Endothelial cell of umbilical vein (primary cell): ENCODE measurements around the gene TSPO. TPM values are rescaled to one million over a fixed set of nuclear protein-coding genes. Genes with fewer than 3 reads are reported as not detected.

Experiments used
- BruUV-seq: library from RNA; stranded (reverse); fragments of 400-500 nt; replicated peaks from 2 replicates; lab custom pipeline; 2021; lab: Mats Ljungman, UMichigan
- CTCF ChIA-PET: fragments of 300-600, 350-600 bp; sonication (Branson Sonifier 250); formaldehyde crosslinking; loops from one replicate; lab custom pipeline; 2021; ENCODE audit warnings: antibody characterized with exemption, inconsistent platforms; lab: Charles Lee
- POLR2A ChIA-PET: fragments of 300-600, 350-600 bp; sonication (Branson Sonifier 250); formaldehyde crosslinking; loops from one replicate; lab custom pipeline; 2021; ENCODE audit warnings: antibody characterized with exemption, inconsistent platforms; lab: Charles Lee
- DNase-seq: peaks from one replicate; pipeline ENCODE4 v3.0.0-alpha.2; 2011; ENCODE audit warnings: low read depth, low spot score
- FAIRE-seq: peaks from 2 replicates; lab custom pipeline; 2011; peaks lifted over from hg19 to GRCh38; lab: Jason Lieb, UNC
- H2AFZ ChIP-seq: 2 replicates; pipeline ENCODE4 v1.6.0; 2012; ENCODE audit warnings: low read depth, low read length, control low read depth, inconsistent platforms
- H3K27ac ChIP-seq: 2 replicates; pipeline ENCODE4 v1.5.1; 2011; ENCODE audit warnings: low read depth, mild to moderate bottlenecking, control low read depth, low read length, moderate library complexity; ENCODE audit not compliant: insufficient read depth
- H3K27me3 ChIP-seq, 2 experiments: 2 replicates each; pipeline versions ENCODE4 v1.6.0 to v1.6.1; 2011; ENCODE audit warnings: low read length in 2 of 2, mixed read lengths in 1 of 2; ENCODE audit not compliant: control insufficient read depth in 2 of 2, insufficient read depth in 2 of 2
- H3K36me3 ChIP-seq, 2 experiments: 2 replicates in 1 of 2; 3 replicates in 1 of 2; pipeline ENCODE4 v1.5.1; 2011; ENCODE audit warnings: low read length in 2 of 2, mild to moderate bottlenecking in 1 of 2, moderate library complexity in 1 of 2; ENCODE audit not compliant: control insufficient read depth in 2 of 2, insufficient read depth in 2 of 2; ENCODE audit errors: extremely low read depth in 1 of 2
- H3K4me1 ChIP-seq: 3 replicates; pipeline ENCODE4 v1.5.1; 2011; ENCODE audit warnings: mild to moderate bottlenecking, low read length; ENCODE audit not compliant: control insufficient read depth, insufficient read depth; ENCODE audit errors: extremely low read depth
- H3K4me2 ChIP-seq: 2 replicates; pipeline ENCODE4 v1.6.1; 2011; ENCODE audit warnings: low read length, control low read depth, mixed read lengths; ENCODE audit not compliant: insufficient read depth
- H3K4me3 ChIP-seq, 3 experiments: fragments of 200-600 bp in 1 of 3; sonication (generic), shearing (Covaris generic) in 1 of 3; replicated peaks in 1 of 3; 2 replicates each; pipeline ENCODE4 v1.5.1; 2011 to 2016; ENCODE audit warnings: control low read depth in 3 of 3, low read length in 3 of 3, mild to moderate bottlenecking in 2 of 3, inconsistent platforms in 1 of 3, low read depth in 1 of 3, moderate library complexity in 1 of 3; ENCODE audit not compliant: insufficient read depth in 1 of 3
- H3K79me2 ChIP-seq: 2 replicates; pipeline ENCODE4 v1.6.0; 2012; ENCODE audit warnings: low read length, inconsistent platforms; ENCODE audit not compliant: control insufficient read depth, insufficient read depth
- H3K9ac ChIP-seq: replicated peaks from 2 replicates; pipeline ENCODE3; 2011; ENCODE audit warnings: low read length, control low read depth; ENCODE audit not compliant: insufficient read depth; ENCODE audit errors: extremely low read depth
- H3K9me1 ChIP-seq: replicated peaks from 3 replicates; pipeline ENCODE4 v1.6.0; 2011; ENCODE audit warnings: mild to moderate bottlenecking, low read length; ENCODE audit not compliant: control insufficient read depth, insufficient read depth; ENCODE audit errors: extremely low read depth
- H3K9me3 ChIP-seq: replicated peaks from 2 replicates; pipeline ENCODE4 v1.5.1; 2012; ENCODE audit warnings: low read length, inconsistent platforms; ENCODE audit not compliant: control insufficient read depth, insufficient read depth
- H4K20me1 ChIP-seq: replicated peaks from 2 replicates; pipeline ENCODE3; 2011; ENCODE audit warnings: mild to moderate bottlenecking, low read length; ENCODE audit not compliant: control insufficient read depth, insufficient read depth; ENCODE audit errors: extremely low read depth
- CTCF ChIP-seq, 2 donors: IDR thresholded peaks; 1 replicate in 1 of 2; 2 replicates in 1 of 2; pipeline ENCODE4 v1.5.1; 2011; ENCODE audit warnings: low read length in 2 of 2, mild to moderate bottlenecking in 2 of 2, moderate library complexity in 2 of 2, control low read depth in 1 of 2, inconsistent platforms in 1 of 2, low read depth in 1 of 2; ENCODE audit not compliant: insufficient read depth in 1 of 2; ENCODE audit errors: extremely low read depth in 1 of 2
- EZH2 ChIP-seq: IDR thresholded peaks from 2 replicates; pipeline ENCODE4 v1.6.1; 2012; ENCODE audit warnings: borderline replicate concordance, low read depth, mild to moderate bottlenecking, moderate library complexity, low read length, inconsistent platforms; ENCODE audit not compliant: severe bottlenecking
- FOS ChIP-seq: IDR thresholded peaks from 2 replicates; pipeline ENCODE4 v1.6.1; 2011; ENCODE audit warnings: mild to moderate bottlenecking, low read length, moderate library complexity, borderline replicate concordance; ENCODE audit not compliant: insufficient read depth
- GATA2 ChIP-seq: IDR thresholded peaks from 2 replicates; pipeline ENCODE4 v1.7.0; 2011; ENCODE audit warnings: low read depth, mild to moderate bottlenecking, moderate library complexity, mixed read lengths, low read length; ENCODE audit not compliant: insufficient read length, insufficient read depth
- JUN ChIP-seq: IDR thresholded peaks from 2 replicates; pipeline ENCODE4 v1.6.1; 2011; ENCODE audit warnings: borderline replicate concordance, low read depth; ENCODE audit not compliant: insufficient read length, insufficient read depth
- MAX ChIP-seq: IDR thresholded peaks from 2 replicates; pipeline ENCODE4 v1.6.1; 2011; ENCODE audit not compliant: insufficient read depth, insufficient read length
- MYC ChIP-seq: IDR thresholded peaks from one replicate; pipeline ENCODE4 v1.6.1; 2011; ENCODE audit warnings: mild to moderate bottlenecking, low read depth, low read length
- POLR2A ChIP-seq: IDR thresholded peaks from 2 replicates; pipeline ENCODE4 v1.6.1; 2012; ENCODE audit warnings: low read depth, mild to moderate bottlenecking, control low read depth, low read length
- POLR2AphosphoS5 ChIP-seq: IDR thresholded peaks from 2 replicates; pipeline ENCODE4 v1.6.1; 2012; ENCODE audit warnings: low read depth, mild to moderate bottlenecking, control low read depth, low read length, moderate library complexity; ENCODE audit not compliant: insufficient read depth
- dilution Hi-C: fragments of 300-500 bp; cut with MboI; formaldehyde crosslinking; loops from one replicate; pipeline ENCODE4 v1.15.0; 2019; ENCODE audit warnings: low sequenced_read_pairs; ENCODE audit not compliant: extremely low pct_ligation_motif_present
- intact Hi-C: fragments of 100-400 bp; cut with micrococcal nuclease; formaldehyde crosslinking; loops from one replicate; pipeline ENCODE4 v1.10.0; 2022
- polyA plus RNA-seq, 4 experiments: library from polyadenylated mRNA; depleted of rRNA in 3 of 4; stranded (reverse) in 3 of 4; unstranded in 1 of 4; fragments of >200 nt; gene quantifications; 2 replicates each; pipeline versions ENCODE4 v1.2.1 to v1.2.3, GENCODE V29; 2011 to 2012; ENCODE audit warnings: missing spikeins in 1 of 4
- total RNA-seq: library from RNA; stranded (reverse); gene quantifications from 2 replicates; pipeline ENCODE4 v1.2.3, GENCODE V29; 2021

Gene TSPO
- total and polyA plus RNA-seq, 2 donors (not counting 3 experiments of a cell fraction or from before 2014, with no cell fraction given) = 328 to 720 TPM

GRCh38 chr22:43183496-43184277 lies 32.3 kb downstream of the TSPO start:
- no peaks in the 10 kb centered on the region for H3K27me3 ChIP-seq
- H4K20me1 ChIP-seq = no peaks in the 10 kb centered on the region
- peaks cover 3 to 6% of the 10 kb centered on the region in 2 experiments for H3K36me3 ChIP-seq
- H3K79me2 ChIP-seq = peaks cover 11% of the 10 kb centered on the region
- no TSS peak for BruUV-seq
- no peaks in the 10 kb centered on the region for H3K9me1 ChIP-seq
- no peak overlapping the region for H3K9ac ChIP-seq
- dilution Hi-C loops = no loop called here
- H3K4me3 ChIP-seq = no peak overlapping the region
- H3K27ac ChIP-seq = peak overlapping the region; percentile 62
- intact Hi-C loops = no loop called here
- CTCF ChIA-PET = no interaction called here
- peak; percentile 66 for TF ChIP-seq MAX
- no peak for TF ChIP-seq JUN
- DNase-seq = peak; percentile 72
- FAIRE-seq = peak; percentile 78
- POLR2A ChIA-PET = no interaction called here
- no peak overlapping the region for H3K4me2 ChIP-seq
- H2AFZ ChIP-seq = no peak overlapping the region
- H3K9me3 ChIP-seq = no peaks in the 10 kb centered on the region
- H3K4me1 ChIP-seq = peaks cover 26% of the 10 kb centered on the region

- H3K4me3 ChIP-seq = peak overlapping the region; percentile 35 to 74 (median 37)
- DNase-seq = peak; percentile 45
- peak; percentile 38 for FAIRE-seq
- H3K36me3 ChIP-seq = no peaks in the 10 kb centered on the region
- peak overlapping the region; percentile 70 for H3K9ac ChIP-seq
- no peaks in the 10 kb centered on the region for H3K9me3 ChIP-seq
- H3K9me1 ChIP-seq = no peaks in the 10 kb centered on the region
- no peaks in the 10 kb centered on the region for H4K20me1 ChIP-seq
- peak overlapping the region; percentile 7 for H3K27ac ChIP-seq
- H2AFZ ChIP-seq = no peak overlapping the region
- dilution Hi-C loops = no loop called here
- TF ChIP-seq POLR2AphosphoS5 = no peak
- no peak for TF ChIP-seq GATA2
- TF ChIP-seq MAX = no peak
- no peak for TF ChIP-seq JUN
- TF ChIP-seq MYC = no peak
- no peak for TF ChIP-seq EZH2
- no peak for TF ChIP-seq FOS
- no peak for TF ChIP-seq CTCF (IDR thresholded peaks at IDR 0.05; ENCODE audit: extremely low read depth in 1 of 2, insufficient read depth in 1 of 2, low read depth in 1 of 2, low read length in 2 of 2)
- TF ChIP-seq POLR2A = no peak
- BruUV-seq = no TSS peak
- H3K27me3 ChIP-seq = peaks cover 0 to 6% of the 10 kb centered on the region in 2 experiments
- H3K4me1 ChIP-seq = peaks cover 26% of the 10 kb centered on the region
- ChIA-PET CTCF (no interaction called here), POLR2A (interaction anchor here (0.6 kb wide), 1 partner anchor 505 kb away, joined by 4 read pairs; no protein-coding TSS in a partner anchor)
- intact Hi-C loops = loop anchor here (2.0 to 5.0 kb wide), 3 partner anchors 33 to 736 kb away; partner anchors contain the start of gene PNPLA3
- H3K79me2 ChIP-seq = peaks cover 11% of the 10 kb centered on the region
- peak overlapping the region; percentile 84 for H3K4me2 ChIP-seq
Observed at GRCh38 chr22:43185860-43186261, 34.5 kb downstream of the TSPO start.
